Naive B cell (primary cell): ENCODE data around the gene FOXJ1. TPM values are rescaled to one million over a fixed set of nuclear protein-coding genes. Genes with fewer than 3 reads are reported as not detected.

ENCODE experiments used
- ATAC-seq, 2 donors: fragments of 150-1000 bp; cut with Tn5 transposase; 2 replicates each; pipeline ENCODE4 v1.10.0; 2021; ENCODE audit warnings: low read depth in 2 of 2, mild to moderate bottlenecking in 2 of 2, moderate library complexity in 2 of 2
- DNase-seq: peaks from one replicate; pipeline ENCODE4 v3.0.0; 2022
- H3K27ac Mint-ChIP-seq, 6 donors: one replicate each; pipeline ENCODE4 v1.8.0; 2020 to 2022; ENCODE audit warnings: mild to moderate bottlenecking in 6 of 6, mixed read lengths in 6 of 6, moderate library complexity in 5 of 6, inconsistent platforms in 2 of 6
- H3K27me3 Mint-ChIP-seq, 3 donors: one replicate each; pipeline ENCODE4 v1.8.0; 2021 to 2022; ENCODE audit warnings: mixed read lengths in 3 of 3, mild to moderate bottlenecking in 1 of 3
- H3K36me3 Mint-ChIP-seq, 2 donors: one replicate each; pipeline ENCODE4 v1.8.0; 2020 to 2022; ENCODE audit warnings: mixed read lengths in 2 of 2, inconsistent platforms in 1 of 2, mild to moderate bottlenecking in 1 of 2
- H3K4me1 Mint-ChIP-seq, 3 donors: one replicate each; pipeline ENCODE4 v1.8.0; 2020 to 2022; ENCODE audit warnings: mixed read lengths in 3 of 3, inconsistent platforms in 1 of 3, mild to moderate bottlenecking in 1 of 3, moderate library complexity in 1 of 3
- H3K4me3 Mint-ChIP-seq, 8 donors: one replicate each; pipeline ENCODE4 v1.8.0; 2020 to 2022; ENCODE audit warnings: mild to moderate bottlenecking in 8 of 8, mixed read lengths in 8 of 8, moderate library complexity in 8 of 8, inconsistent platforms in 2 of 8
- H3K9me3 Mint-ChIP-seq, 7 donors: one replicate each; pipeline ENCODE4 v1.8.0; 2020 to 2022; ENCODE audit warnings: mixed read lengths in 7 of 7, mild to moderate bottlenecking in 5 of 7, inconsistent platforms in 2 of 7, moderate library complexity in 1 of 7
- polyA plus RNA-seq, 6 donors: library from polyadenylated mRNA; unstranded; fragments of 300-500 nt; fragmentation: Illumina TruSeq; gene quantifications; one replicate each; pipeline ENCODE4 v1.2.3, GENCODE V29; 2021; ENCODE audit warnings: low read depth in 6 of 6

Gene FOXJ1
- polyA plus RNA-seq, 6 donors from 2014 or later, result not detected

DNA sequence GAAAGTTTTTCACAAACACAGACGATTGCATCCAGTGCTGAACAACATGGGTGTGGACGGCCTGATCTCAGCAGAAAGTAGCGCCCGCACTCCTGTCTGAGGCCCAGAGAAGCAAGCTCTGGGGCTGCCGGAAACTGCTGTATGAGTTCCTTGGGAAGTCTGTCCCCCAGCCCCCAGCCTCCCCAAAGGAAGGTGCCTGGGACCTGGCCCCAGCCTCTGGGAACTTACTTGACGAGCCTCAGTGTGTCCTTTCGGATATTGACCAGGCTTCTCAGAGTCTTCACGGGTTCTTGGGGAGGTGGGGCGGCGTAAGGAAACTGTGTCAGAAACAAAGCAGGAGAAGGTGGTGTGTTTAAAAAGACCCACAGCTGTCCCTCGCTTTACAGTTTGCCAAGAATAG lies 32.4 kb upstream of the FOXJ1 start:
- no peaks in the 10 kb centered on the region for H3K36me3 Mint-ChIP-seq
- no peak overlapping the region for H3K4me3 Mint-ChIP-seq
- H3K9me3 Mint-ChIP-seq, result no peaks in the 10 kb centered on the region
- DNase-seq, result no peak
- no peak for ATAC-seq
- H3K27ac Mint-ChIP-seq, result no peak overlapping the region
- no peaks in the 10 kb centered on the region for H3K27me3 Mint-ChIP-seq
- no peaks in the 10 kb centered on the region for H3K4me1 Mint-ChIP-seq

DNA sequence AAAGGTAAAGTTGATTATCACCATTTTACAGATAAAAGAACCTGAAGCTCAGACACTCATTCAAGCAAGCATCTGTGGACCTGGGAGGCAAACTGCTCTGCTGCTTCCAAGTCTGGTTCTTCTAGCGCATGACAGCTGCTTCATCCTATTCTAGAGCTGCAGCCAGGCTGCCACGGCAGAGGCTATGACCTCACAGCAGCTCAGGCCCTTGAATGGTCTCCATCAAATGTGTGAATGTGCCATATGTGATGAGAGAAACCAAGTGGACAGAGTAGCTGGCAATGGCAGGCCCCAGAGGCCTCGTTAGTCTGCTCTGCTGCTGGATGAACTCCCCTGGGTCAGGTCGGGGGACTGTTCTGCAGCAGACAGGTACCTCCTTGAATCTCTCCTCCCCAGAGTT lies 30.7 kb upstream of the FOXJ1 start:
- H3K9me3 Mint-ChIP-seq, result no peaks in the 10 kb centered on the region
- ATAC-seq (no peak), DNase-seq (no peak)
- H3K27me3 Mint-ChIP-seq, result no peaks in the 10 kb centered on the region
- H3K27ac Mint-ChIP-seq, result no peak overlapping the region
- no peaks in the 10 kb centered on the region for H3K36me3 Mint-ChIP-seq
- H3K4me1 Mint-ChIP-seq, result no peaks in the 10 kb centered on the region
- H3K4me3 Mint-ChIP-seq, result no peak overlapping the region

DNA sequence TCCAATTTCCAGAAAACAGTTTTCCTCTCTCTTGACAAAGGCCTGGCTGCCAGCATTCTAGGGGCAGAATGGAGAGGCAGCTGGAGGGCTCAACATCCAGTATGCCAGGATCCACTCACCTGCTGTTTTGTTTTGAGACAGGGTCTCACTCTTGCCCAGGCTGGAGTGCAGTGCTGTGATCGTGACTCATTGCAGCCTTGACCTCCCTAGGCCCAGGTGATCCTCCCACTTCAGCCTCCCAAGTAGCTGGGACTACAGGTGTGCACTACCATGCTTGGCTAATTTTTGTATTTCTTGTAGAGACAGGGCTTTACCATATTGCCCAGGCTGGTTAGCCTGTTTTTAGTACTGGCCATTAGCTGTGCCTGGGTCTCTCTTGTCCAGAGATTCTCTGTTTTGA lies 29.1 kb upstream of the FOXJ1 start:
- Mint-ChIP-seq H3K27me3 (no peaks in the 10 kb centered on the region), H3K4me3 (no peak overlapping the region), H3K4me1 (no peaks in the 10 kb centered on the region), H3K36me3 (no peaks in the 10 kb centered on the region), H3K9me3 (no peaks in the 10 kb centered on the region), H3K27ac (peak overlapping the region in 1 of 6 donors; percentile 49)
- DNase-seq (no peak), ATAC-seq (no peak)

DNA sequence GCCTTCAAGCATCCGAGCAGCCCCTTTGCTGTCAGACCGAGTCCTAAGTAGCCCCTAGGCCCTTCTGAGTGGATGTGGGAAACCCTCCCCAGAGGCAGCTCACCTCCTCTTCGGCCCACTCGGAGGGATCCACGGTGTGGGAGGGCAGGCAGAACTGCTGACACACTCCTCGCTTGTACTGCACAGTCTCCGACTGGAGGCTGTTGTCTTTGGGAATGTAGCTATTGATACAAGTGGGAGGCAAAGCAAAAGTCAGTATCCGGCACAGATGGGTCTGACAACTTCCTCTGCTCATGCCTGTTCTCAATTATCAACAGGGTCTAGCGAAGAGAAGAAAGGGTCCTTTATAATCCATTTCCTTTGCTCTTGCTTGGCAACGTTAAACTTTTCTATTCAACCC lies 25.9 kb upstream of the FOXJ1 start:
- ATAC-seq (no peak), DNase-seq (no peak)
- Mint-ChIP-seq H3K27ac (no peak overlapping the region), H3K9me3 (no peaks in the 10 kb centered on the region), H3K27me3 (no peaks in the 10 kb centered on the region), H3K36me3 (no peaks in the 10 kb centered on the region), H3K4me1 (peaks cover 0 to 3% (median 0%) of the 10 kb centered on the region in 3 donors), H3K4me3 (no peak overlapping the region)

DNA sequence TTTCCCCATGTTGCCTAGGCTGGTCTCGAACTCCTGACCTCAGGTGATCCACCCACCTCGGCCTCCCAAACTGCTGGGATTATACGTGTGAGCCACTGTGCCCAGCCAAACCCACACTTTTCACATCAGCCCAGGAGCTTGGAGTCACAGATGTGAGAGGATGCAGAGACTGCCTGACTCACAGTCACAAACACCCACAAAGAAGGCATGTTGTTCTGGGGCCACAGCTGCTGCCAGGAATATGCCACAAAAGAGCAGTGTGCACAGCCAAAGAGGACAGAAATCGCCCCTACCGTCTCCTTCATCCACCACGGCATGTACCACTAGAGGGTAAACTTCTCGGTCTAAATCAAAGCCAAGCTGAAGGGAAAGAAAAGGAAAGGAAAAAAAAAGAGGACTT lies 25.1 kb upstream of the FOXJ1 start:
- Mint-ChIP-seq H3K36me3 (no peaks in the 10 kb centered on the region), H3K27ac (peak overlapping the region in 1 of 6 donors; percentile 38), H3K4me1 (peaks cover 0 to 3% (median 0%) of the 10 kb centered on the region in 3 donors), H3K9me3 (no peaks in the 10 kb centered on the region), H3K4me3 (no peak overlapping the region), H3K27me3 (no peaks in the 10 kb centered on the region)
- DNase-seq (no peak), ATAC-seq (no peak)

DNA sequence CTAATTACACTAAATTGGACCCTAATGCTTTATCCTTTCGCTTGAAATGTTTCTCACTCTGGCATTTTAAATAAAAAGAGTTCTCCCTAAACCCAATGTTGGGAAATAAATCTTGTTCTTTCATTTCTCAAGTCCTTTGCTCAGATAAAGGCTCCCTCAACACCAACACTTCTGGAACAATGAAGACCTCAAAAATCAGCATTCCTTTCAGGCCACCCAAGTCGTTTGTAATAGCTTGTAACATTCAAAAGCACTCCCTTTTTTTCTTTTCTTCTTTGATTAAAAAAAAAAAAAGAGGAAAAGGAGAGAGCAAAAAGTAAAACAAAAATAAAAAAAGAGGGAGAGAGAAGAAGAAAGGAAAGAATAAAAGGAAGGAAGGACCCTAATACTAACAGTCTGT lies 23.3 kb upstream of the FOXJ1 start:
- DNase-seq (no peak), ATAC-seq (no peak)
- Mint-ChIP-seq H3K9me3 (no peaks in the 10 kb centered on the region), H3K27ac (no peak overlapping the region), H3K27me3 (no peaks in the 10 kb centered on the region), H3K36me3 (no peaks in the 10 kb centered on the region), H3K4me3 (no peak overlapping the region), H3K4me1 (peaks cover 0 to 3% (median 0%) of the 10 kb centered on the region in 3 donors)

DNA sequence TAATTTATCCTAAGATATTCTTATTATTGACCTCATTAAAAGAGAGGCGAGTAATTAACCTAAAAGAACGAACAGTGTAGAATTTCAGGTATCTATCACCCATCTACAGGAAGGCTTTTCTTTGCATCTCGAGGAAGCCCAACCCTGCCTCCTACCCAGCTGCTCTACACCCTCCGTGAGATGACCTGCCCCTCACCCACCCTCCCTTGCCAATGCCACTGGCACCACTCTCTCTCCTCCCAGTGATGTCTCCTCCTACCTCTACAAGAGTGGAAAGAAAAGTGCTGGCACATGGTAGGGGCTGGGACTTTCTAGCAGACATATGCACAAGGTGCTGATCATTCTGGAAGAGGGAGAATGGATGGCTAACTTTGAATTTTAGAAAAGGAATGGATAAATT lies 22.9 kb upstream of the FOXJ1 start:
- no peaks in the 10 kb centered on the region for H3K36me3 Mint-ChIP-seq
- DNase-seq (no peak), ATAC-seq (no peak)
- no peak overlapping the region for H3K4me3 Mint-ChIP-seq
- no peaks in the 10 kb centered on the region for H3K27me3 Mint-ChIP-seq
- no peaks in the 10 kb centered on the region for H3K9me3 Mint-ChIP-seq
- no peak overlapping the region for H3K27ac Mint-ChIP-seq
- peaks cover 0 to 3% (median 0%) of the 10 kb centered on the region in 3 donors for H3K4me1 Mint-ChIP-seq

DNA sequence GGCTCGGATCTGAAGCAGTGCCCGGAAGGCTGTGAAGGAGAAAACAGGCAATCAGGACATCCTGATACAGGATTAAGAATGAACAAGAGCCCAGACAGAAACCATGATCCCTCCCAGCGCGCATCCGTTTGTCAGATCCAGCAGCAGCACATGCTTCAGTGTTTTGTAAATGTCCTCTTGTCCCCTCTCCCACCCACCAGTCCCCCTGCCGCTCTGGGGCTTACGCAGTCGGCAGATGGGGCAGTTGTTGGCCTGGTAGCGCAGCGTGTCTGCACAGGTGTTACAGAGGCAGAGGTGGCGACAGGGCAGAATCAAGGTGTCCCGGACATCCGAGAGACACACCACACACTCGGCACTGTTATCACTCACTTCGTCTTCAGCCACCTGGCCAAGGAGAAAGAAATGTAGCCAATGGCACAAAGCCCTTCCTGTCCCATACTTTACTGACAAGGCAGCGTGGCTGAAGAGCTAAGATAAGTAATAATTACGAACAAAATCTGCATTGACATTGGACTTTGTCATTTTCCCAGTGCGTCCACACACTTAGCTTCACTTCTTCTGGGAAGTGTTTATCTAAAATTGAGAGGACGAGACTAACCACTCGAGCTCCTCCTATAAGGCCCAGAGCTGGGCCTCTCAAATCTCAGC lies 20.7 kb upstream of the FOXJ1 start:
- Mint-ChIP-seq H3K27ac (no peak overlapping the region), H3K4me3 (no peak overlapping the region), H3K27me3 (peaks cover 0 to 18% (median 16%) of the 10 kb centered on the region in 3 donors), H3K36me3 (no peaks in the 10 kb centered on the region), H3K9me3 (no peaks in the 10 kb centered on the region), H3K4me1 (peaks cover 0 to 3% (median 0%) of the 10 kb centered on the region in 3 donors)
- DNase-seq, result no peak
- no peak for ATAC-seq

DNA sequence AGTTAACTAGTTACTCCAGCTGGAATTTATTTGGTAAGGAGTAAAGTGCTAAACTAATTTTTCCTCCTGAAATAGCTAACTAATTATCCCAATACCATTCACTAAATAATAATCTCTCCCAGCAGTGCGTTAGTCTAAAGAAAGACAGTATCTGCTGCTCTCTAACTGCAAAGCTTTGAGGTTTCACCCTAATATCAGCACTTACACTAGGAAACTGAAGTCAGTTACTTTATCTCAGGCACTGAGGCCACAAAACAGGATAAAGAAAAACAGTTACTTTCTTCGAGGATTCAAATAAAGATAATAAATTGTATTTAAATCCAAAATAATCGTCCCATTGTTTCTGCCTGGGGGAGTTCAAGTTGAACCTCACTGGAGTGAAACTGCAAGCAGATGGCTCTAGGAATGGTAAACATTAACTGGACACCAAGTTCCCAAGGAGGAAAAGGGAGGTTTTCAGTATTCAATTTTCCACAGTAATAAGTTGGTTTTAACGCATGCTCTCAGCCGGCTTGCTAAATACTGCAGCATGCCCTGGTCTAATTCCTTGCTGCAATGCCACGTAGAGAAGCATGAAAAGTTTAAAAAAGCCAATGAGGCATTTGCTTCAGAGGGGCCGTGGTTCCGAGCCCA lies 20.0 kb upstream of the FOXJ1 start:
- no peaks in the 10 kb centered on the region for H3K9me3 Mint-ChIP-seq
- no peak for DNase-seq
- peaks cover 0 to 3% (median 0%) of the 10 kb centered on the region in 3 donors for H3K4me1 Mint-ChIP-seq
- ATAC-seq, result no peak
- peaks cover 0 to 22% (median 19%) of the 10 kb centered on the region in 3 donors for H3K27me3 Mint-ChIP-seq
- no peaks in the 10 kb centered on the region for H3K36me3 Mint-ChIP-seq
- no peak overlapping the region for H3K4me3 Mint-ChIP-seq
- peak overlapping the region in 1 of 6 donors; percentile 57 for H3K27ac Mint-ChIP-seq

DNA sequence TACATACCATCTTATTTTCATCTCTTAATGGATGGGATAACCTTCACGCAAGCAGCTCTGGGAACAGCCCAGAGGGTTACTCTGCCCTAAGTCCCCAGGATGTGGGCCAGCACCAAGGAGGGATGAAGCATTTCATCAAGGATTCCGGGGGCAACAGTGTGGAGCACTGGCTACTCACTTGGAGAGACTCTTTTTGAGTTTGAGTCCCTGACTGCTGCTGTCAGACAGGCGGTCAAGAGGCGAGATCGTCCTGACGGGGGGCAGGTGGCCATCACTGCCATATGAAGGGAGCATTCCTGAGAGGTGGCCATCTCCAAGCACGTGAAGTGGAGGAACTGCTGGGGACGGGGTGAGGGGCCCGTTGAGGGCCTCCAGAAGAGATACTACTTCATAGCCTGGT lies 18.1 kb upstream of the FOXJ1 start:
- H3K4me3 Mint-ChIP-seq, result no peak overlapping the region
- ATAC-seq, result no peak

DNA sequence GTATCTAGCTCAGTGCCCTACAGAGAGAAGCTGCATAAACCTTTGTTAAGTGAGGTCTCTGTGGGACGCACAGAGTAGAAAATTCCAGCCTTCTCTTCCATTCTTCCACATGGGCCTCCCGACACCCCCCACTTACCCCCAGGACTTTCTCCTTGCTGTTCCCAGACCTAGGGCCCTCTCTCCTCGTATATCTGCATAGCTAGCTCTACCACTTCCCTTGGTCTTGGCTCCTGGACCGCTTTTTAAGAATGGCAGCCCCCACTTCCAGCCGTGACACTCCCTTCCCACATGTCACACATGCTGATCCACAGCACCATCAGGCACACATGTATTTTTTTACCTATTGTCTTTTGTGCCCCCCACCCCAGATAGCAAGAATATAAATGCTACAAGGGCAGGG lies 16.7 kb upstream of the FOXJ1 start:
- Mint-ChIP-seq H3K4me1 (peaks cover 0 to 2% (median 0%) of the 10 kb centered on the region in 3 donors), H3K9me3 (no peaks in the 10 kb centered on the region), H3K27ac (no peak overlapping the region), H3K4me3 (no peak overlapping the region), H3K27me3 (peaks cover 0 to 22% (median 19%) of the 10 kb centered on the region in 3 donors), H3K36me3 (no peaks in the 10 kb centered on the region)
- DNase-seq, result no peak
- ATAC-seq, result no peak

More for the DNA sequence above, 18.1 kb upstream of the FOXJ1 start:
- Mint-ChIP-seq H3K9me3 (no peaks in the 10 kb centered on the region), H3K36me3 (no peaks in the 10 kb centered on the region), H3K4me1 (peaks cover 0 to 3% (median 0%) of the 10 kb centered on the region in 3 donors), H3K27me3 (peaks cover 0 to 22% (median 19%) of the 10 kb centered on the region in 3 donors), H3K27ac (peak overlapping the region in 1 of 6 donors; percentile 62)
- no peak for DNase-seq

DNA sequence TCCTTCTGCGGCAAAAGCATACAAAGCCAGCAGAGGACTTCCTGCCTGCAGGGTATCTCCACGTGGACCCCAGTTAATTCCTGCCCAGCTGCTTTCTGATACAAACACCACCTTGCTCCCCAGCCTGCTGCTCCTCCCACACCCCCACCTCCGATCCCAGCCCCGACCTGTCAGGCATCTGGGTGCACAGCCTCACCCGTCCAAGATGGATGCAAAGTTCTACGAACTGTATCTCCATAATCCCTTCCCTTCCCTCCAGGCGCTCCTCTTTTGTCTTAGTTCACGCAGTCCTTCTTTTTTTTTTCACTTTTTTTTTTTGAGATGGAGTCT lies 15.6 kb upstream of the FOXJ1 start:
- Mint-ChIP-seq H3K27me3 (peaks cover 0 to 22% (median 19%) of the 10 kb centered on the region in 3 donors), H3K27ac (no peak overlapping the region), H3K36me3 (no peaks in the 10 kb centered on the region), H3K9me3 (no peaks in the 10 kb centered on the region), H3K4me1 (peaks cover 0 to 2% (median 0%) of the 10 kb centered on the region in 3 donors), H3K4me3 (no peak overlapping the region)
- ATAC-seq (no peak), DNase-seq (no peak)

DNA sequence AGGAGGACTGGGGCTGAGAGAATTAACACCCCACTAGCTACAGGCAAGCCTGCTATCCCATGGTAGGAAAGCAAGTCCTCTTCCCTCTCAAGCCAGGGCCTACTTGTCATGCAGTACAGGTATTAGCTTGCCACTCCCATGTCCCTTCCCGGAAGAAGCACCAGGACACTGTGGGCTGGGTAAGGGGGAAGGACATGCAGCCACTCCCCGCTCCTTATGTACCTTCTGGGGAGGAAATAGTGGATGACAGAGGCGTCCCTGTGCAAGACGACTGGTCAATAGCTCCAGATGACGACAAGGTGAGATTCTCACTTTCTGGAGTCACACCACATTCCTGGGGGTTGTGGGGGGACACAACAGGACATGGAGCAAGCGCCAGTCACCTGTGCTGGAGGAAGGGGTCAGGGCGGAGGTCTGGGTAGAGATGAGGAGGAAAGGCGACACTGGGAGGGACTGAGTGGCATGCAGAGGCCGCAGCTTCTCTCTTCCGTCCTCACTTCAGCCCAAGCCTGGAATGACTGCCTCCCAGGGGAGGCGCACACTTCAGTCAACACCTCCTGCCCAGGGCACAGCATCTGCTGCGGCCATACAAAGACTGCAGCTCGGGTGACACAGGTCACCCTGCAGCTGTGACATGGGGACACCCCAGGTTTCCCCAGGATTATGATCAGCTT lies 15.1 kb upstream of the FOXJ1 start:
- no peaks in the 10 kb centered on the region for H3K36me3 Mint-ChIP-seq
- ATAC-seq (no peak), DNase-seq (no peak)
- H3K4me3 Mint-ChIP-seq, result no peak overlapping the region
- H3K4me1 Mint-ChIP-seq, result peaks cover 0 to 2% (median 0%) of the 10 kb centered on the region in 3 donors
- H3K27me3 Mint-ChIP-seq, result peaks cover 0 to 22% (median 19%) of the 10 kb centered on the region in 3 donors
- no peak overlapping the region for H3K27ac Mint-ChIP-seq
- no peaks in the 10 kb centered on the region for H3K9me3 Mint-ChIP-seq
